Testis (tissue), 3 donors: Measurements from ENCODE around the gene TNFRSF21. TPM values are rescaled to one million over a fixed set of nuclear protein-coding genes. Genes with fewer than 3 reads are reported as not detected.

Experiments
- DNase-seq: peaks from one replicate; pipeline ENCODE4 v3.0.0-alpha.2; 2019
- H3K27ac ChIP-seq, 2 donors: fragments of 200-600 bp; sonication (generic); one replicate each; pipeline ENCODE4 v1.5.1; 2019
- H3K27me3 ChIP-seq: fragments of 200-600 bp; sonication (generic); one replicate; pipeline ENCODE4 v1.5.1; 2019
- H3K36me3 ChIP-seq: fragments of 200-600 bp; sonication (generic); one replicate; pipeline ENCODE4 v1.5.1; 2017; ENCODE audit warnings: low read depth; ENCODE audit errors: missing control alignments
- H3K4me1 ChIP-seq: fragments of 200-600 bp; sonication (generic); one replicate; pipeline ENCODE4 v1.5.1; 2019
- H3K4me3 ChIP-seq, 2 donors: fragments of 200-600 bp; sonication (generic); one replicate each; pipeline ENCODE4 v1.5.1; 2017 to 2019
- H3K9me3 ChIP-seq: fragments of 200-600 bp; sonication (generic); one replicate; pipeline ENCODE4 v1.5.1; 2017
- POLR2A ChIP-seq: fragments of 450-650 bp; IDR thresholded peaks from one replicate; pipeline ENCODE4 v1.6.1; 2017; ENCODE audit warnings: antibody characterized with exemption, mild to moderate bottlenecking, moderate library complexity
- WGBS, 2 donors: methylation state at CpG; one replicate each; pipeline ENCODE4 v1.1.5; 2018; 5-methylcytosine and 5-hydroxymethylcytosine counted together
- intact Hi-C: fragments of 100-400 bp; cut with DNase I; formaldehyde crosslinking; loops from one replicate; pipeline ENCODE4 v1.15.1; 2023; ENCODE audit warnings: low total_unique reads
- polyA plus RNA-seq: library from polyadenylated mRNA; stranded (reverse); fragments of 350-450 nt; fragmentation: Illumina TruSeq; extraction: RNeasy Lipid Tissue Mini Kit (QIAGEN cat#74804); gene quantifications from one replicate; pipeline ENCODE4 v1.2.3, GENCODE V29; 2014; ENCODE audit warnings: low read depth, low replicate concordance; ENCODE audit not compliant: insufficient read depth
- total RNA-seq, 2 donors: library from RNA; depleted of rRNA; stranded (reverse); fragments of >200 nt; gene quantifications; one replicate each; pipeline ENCODE4 v1.2.3, GENCODE V29; 2016
- TF ChIP-seq, protein P1 (sequence below), 3 experiments: fragments of 450-650 bp in 2 of 3; fragments of 200-600 bp in 1 of 3; sonication (generic) in 1 of 3; IDR thresholded peaks; one replicate each; pipeline ENCODE4 v1.5.1; 2016 to 2019; ENCODE audit warnings: antibody characterized with exemption in 3 of 3, mild to moderate bottlenecking in 2 of 3, moderate library complexity in 1 of 3

The TNFRSF21 gene
- total and polyA plus RNA-seq, 3 donors from 2014 or later: 11.0 to 19.3 (median 17.1) TPM

DNA sequence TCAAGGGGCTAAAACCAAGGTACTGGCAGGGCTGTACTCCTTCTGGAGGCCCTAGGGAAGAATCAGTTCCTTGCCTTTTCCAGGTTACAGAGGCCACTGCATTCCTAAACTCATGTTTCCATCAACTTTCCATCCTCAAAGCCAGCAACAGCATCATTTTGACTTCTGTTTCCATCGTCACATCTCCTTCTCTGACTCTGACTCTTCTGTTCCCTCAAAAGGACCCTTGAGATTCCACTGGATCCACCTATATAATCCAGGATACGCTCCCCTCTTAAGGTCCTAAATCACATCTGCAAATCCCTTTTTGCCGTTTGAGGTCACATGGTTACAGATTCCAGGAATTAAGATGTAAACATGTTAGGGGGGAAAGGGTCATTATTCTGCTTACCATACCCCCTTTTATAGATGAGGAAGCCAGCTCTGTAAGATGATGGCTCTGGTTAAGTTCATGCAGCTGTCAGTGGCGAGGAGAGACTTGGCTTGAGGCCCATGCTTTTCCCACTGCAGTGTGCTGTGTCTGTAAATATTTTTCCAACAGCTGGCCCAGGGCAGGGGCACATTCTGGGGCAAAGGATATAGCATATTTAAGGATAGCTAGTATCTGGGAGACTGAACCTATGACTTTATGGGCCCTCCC lies 114.6 kb downstream of the TNFRSF21 start:
- DNase-seq: no peak
- H3K27ac ChIP-seq: no peak overlapping the region
- TF ChIP-seq, protein P1, sequence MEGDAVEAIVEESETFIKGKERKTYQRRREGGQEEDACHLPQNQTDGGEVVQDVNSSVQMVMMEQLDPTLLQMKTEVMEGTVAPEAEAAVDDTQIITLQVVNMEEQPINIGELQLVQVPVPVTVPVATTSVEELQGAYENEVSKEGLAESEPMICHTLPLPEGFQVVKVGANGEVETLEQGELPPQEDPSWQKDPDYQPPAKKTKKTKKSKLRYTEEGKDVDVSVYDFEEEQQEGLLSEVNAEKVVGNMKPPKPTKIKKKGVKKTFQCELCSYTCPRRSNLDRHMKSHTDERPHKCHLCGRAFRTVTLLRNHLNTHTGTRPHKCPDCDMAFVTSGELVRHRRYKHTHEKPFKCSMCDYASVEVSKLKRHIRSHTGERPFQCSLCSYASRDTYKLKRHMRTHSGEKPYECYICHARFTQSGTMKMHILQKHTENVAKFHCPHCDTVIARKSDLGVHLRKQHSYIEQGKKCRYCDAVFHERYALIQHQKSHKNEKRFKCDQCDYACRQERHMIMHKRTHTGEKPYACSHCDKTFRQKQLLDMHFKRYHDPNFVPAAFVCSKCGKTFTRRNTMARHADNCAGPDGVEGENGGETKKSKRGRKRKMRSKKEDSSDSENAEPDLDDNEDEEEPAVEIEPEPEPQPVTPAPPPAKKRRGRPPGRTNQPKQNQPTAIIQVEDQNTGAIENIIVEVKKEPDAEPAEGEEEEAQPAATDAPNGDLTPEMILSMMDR (IDR thresholded peaks at IDR 0.05): no peak
- TF ChIP-seq POLR2A: no peak

DNA sequence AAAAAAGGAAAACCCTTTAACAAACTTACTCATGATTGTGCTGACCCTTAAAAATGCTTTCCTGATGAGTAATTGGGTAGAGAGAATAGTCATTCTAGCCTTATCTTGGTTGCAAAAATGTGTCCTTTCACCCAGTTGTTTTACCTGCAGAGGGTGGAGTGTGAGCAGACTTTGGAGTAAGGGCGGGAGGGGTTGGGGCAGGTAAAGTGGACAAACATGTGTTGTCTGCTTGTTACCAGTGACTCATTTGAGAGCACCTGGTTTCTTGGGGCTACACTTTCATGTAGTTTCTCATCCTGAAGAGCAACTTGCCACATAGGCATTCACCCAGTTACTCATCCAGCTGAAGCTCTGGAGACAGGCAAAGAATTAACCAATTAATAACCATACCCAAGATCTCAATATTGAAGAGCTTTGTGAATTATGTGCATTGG lies 121.1 kb downstream of the TNFRSF21 start:
- intact Hi-C loops: no loop called here
- Histone ChIP-seq H3K4me1 (no peaks in the 10 kb centered on the region), H3K4me3 (no peak overlapping the region), H3K36me3 (no peaks in the 10 kb centered on the region), H3K9me3 (no peaks in the 10 kb centered on the region), H3K27ac (no peak overlapping the region), H3K27me3 (no peaks in the 10 kb centered on the region)
- no peak for DNase-seq
- 86 to 100% methylated on average over 1 of the region's 1 CpG for whole genome bisulfite sequencing, 2 donors
- TF ChIP-seq POLR2A: no peak
- TF ChIP-seq, protein P1 (IDR thresholded peaks at IDR 0.05): no peak

More for the DNA sequence above, 114.6 kb downstream of the TNFRSF21 start:
- intact Hi-C loops: no loop called here
- no peaks in the 10 kb centered on the region for H3K9me3 ChIP-seq
- no peaks in the 10 kb centered on the region for H3K36me3 ChIP-seq
- no peaks in the 10 kb centered on the region for H3K27me3 ChIP-seq
- WGBS, 2 donors: 57 to 66% methylated on average over 4 of the region's 4 CpGs
- no peaks in the 10 kb centered on the region for H3K4me1 ChIP-seq
- no peak overlapping the region for H3K4me3 ChIP-seq

DNA sequence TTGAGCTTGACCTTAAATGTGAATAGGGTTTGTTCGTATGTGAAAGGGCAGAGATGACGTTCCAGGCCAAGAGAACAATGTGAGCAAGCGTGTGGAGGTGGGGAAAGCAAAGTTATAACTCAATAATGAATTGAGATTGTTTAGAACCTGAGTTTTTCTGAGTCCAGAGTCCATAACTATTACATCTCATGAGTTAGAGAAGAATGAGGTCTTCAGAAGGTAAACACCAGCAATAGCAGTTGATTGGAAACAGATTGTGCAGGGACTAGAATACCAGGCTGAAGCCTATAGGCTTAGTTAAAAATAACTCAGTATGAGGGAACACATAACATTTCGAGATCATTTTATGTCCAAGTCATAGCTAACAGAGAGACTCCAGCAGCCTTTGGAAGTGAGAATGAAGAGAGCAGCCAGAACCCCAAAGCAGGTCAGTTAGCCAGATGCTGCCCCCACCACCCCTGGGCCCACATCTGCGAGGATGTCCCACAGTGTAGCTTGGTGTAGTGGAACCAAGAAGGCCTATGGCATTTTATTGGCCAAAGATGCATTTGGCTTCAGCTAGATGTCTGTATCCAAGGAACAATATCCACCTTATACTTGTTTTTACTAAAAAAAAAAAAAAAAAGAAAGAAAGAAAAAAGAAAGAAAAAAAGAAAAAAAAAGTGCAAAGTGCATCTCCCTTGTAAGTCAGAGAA lies 121.7 kb downstream of the TNFRSF21 start:
- Histone ChIP-seq H3K36me3 (no peaks in the 10 kb centered on the region), H3K27me3 (no peaks in the 10 kb centered on the region), H3K9me3 (no peaks in the 10 kb centered on the region), H3K27ac (no peak overlapping the region), H3K4me3 (no peak overlapping the region), H3K4me1 (no peaks in the 10 kb centered on the region)
- 85 to 89% methylated on average over 5 of the region's 5 CpGs for WGBS, 2 donors
- TF ChIP-seq, protein P1 (IDR thresholded peaks at IDR 0.05): no peak
- TF ChIP-seq POLR2A: no peak
- intact Hi-C loops: no loop called here
- no peak for DNase-seq

DNA sequence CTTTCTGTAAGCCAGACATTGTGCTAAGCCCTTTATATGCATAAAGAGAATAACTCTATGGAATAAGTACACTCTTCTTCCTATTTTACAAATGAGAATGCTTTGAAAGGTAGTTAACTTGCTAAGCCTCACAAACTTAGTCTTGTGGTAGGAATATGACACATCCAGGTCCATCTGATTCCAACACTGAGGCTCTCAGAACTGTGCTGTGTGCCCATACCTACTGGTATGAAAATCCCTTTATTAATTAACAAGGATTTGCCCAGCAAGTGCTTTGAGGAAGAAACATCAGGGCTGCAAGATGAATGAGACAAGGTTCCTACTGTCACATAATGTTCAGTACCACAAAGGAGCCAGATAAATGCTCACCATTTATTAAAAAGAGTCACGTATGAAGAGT lies 122.6 kb downstream of the TNFRSF21 start:
- no peak for TF ChIP-seq POLR2A
- H3K4me1 ChIP-seq: no peaks in the 10 kb centered on the region
- intact Hi-C loops: no loop called here
- WGBS, 2 donors: 94% methylated on average over 1 of the region's 1 CpG
- H3K9me3 ChIP-seq: no peaks in the 10 kb centered on the region
- no peak for DNase-seq
- no peak overlapping the region for H3K4me3 ChIP-seq
- no peaks in the 10 kb centered on the region for H3K27me3 ChIP-seq
- no peak overlapping the region for H3K27ac ChIP-seq
- H3K36me3 ChIP-seq: no peaks in the 10 kb centered on the region

DNA sequence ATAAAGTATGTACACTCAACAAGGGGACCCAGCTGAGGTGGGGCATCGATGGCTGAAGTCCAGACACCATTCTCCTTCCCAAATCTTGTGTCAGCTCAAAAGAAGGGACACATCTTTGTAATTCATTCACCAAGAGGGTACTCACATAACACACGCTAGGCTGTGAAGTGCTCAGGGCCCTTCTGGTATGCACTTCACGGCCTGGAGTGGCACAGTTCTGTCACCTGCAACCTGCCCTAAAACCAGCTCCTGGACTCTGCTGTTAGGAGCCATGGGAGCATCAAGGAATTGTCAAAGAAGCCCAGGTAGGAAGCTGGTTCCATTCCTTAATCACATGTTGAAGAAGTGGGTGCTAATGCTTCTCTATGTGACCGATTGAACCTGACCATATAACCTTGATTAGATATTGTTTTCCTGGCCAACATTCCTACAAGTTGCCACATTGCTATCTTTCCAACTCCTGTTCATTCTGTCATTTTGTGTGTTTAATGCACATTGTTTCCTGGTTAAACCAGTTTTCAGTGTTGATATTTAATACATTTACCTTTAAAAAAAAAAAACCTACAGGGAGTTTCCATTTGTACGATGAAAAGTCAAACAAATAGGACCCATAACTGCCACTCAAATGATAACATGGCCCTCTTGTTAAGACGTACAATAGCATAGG lies 127.3 kb downstream of the TNFRSF21 start:
- Histone ChIP-seq H3K4me3 (no peak overlapping the region), H3K4me1 (no peaks in the 10 kb centered on the region), H3K9me3 (no peaks in the 10 kb centered on the region), H3K36me3 (no peaks in the 10 kb centered on the region), H3K27ac (no peak overlapping the region), H3K27me3 (no peaks in the 10 kb centered on the region)
- intact Hi-C loops: no loop called here
- DNase-seq: no peak
- TF ChIP-seq, protein P1 (IDR thresholded peaks at IDR 0.05): no peak
- no peak for TF ChIP-seq POLR2A
- 80 to 89% methylated on average over 6 of the region's 6 CpGs for WGBS, 2 donors
